NT2/D1 (cell line): ENCODE data around the gene LTBR.

Experiments
- DNase-seq: peaks from one replicate; pipeline ENCODE4 v3.0.0-alpha.2; 2011; ENCODE audit warnings: low read depth, low spot score
- H3K27me3 ChIP-seq: 2 replicates; pipeline ENCODE4 v1.6.0; 2011; ENCODE audit warnings: mild to moderate bottlenecking; ENCODE audit not compliant: insufficient read length, insufficient read depth
- H3K36me3 ChIP-seq: 2 replicates; pipeline ENCODE4 v1.6.1; 2011; ENCODE audit warnings: mild to moderate bottlenecking, low read length, mixed read lengths; ENCODE audit not compliant: insufficient read depth, insufficient read length
- H3K4me1 ChIP-seq: 2 replicates; pipeline ENCODE4 v1.5.1; 2011; ENCODE audit not compliant: insufficient read depth, insufficient read length
- H3K4me3 ChIP-seq: 2 replicates; pipeline ENCODE4 v1.5.1; 2011; ENCODE audit warnings: low read depth; ENCODE audit not compliant: insufficient read length
- H3K9ac ChIP-seq: 2 replicates; pipeline ENCODE4 v1.6.0; 2011; ENCODE audit warnings: low read depth; ENCODE audit not compliant: insufficient read length
- H3K9me3 ChIP-seq: 2 replicates; pipeline ENCODE4 v1.5.1; 2011; ENCODE audit warnings: mild to moderate bottlenecking, low read length; ENCODE audit not compliant: insufficient read depth
- SUZ12 ChIP-seq: IDR thresholded peaks from 2 replicates; pipeline ENCODE4 v1.6.1; 2011; ENCODE audit not compliant: insufficient read length, insufficient read depth; ENCODE audit errors: extremely low read depth

Gene LTBR

GRCh38 chr12:6440391-6440790 lies 56.4 kb downstream of the LTBR start:
- no peaks in the 10 kb centered on the region for H3K9me3 ChIP-seq
- H3K27me3 ChIP-seq: no peaks in the 10 kb centered on the region
- no peak for TF ChIP-seq SUZ12

More at GRCh38 chr12:6440391-6440790, 56.4 kb downstream of the LTBR start:
- H3K9ac ChIP-seq: no peak overlapping the region
- peaks cover 5% of the 10 kb centered on the region for H3K36me3 ChIP-seq
- no peak overlapping the region for H3K4me3 ChIP-seq
- peaks cover 2% of the 10 kb centered on the region for H3K4me1 ChIP-seq
- no peak for DNase-seq
